ENCODE results near the gene SLC7A9.

The SLC7A9 gene

DNA sequence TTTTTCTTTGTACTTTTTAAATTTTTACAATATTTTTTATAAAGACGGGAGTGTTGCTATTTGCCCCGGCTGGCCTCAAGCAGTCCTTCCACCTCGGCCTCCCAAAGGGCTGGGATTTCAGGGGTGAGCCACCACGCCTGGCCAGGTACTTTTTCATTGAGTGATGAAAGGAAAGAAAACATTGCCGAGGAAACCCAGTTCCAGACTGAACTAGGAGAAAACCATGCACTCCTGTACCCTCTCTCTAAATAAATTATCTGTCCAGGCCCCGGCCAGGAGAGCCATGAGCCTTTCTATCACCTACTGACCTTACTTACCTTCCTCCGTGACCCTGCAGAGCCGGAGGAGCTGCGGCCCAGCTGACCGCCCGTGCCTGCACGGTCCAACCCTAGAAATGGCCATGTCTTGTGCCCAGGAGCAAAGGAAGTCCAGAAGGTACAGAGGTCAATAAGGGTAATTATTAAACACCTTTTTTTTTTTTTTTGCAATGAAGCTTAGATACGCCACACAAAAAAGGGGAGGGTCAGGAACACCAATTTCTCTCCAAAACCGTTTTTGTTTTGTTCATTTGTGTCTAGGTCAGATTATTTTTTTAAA is at the start of gene SLC7A9:
SLC7A9 (minus strand) TSS at position 399 of the 597 bp plus-strand sequence. CDS start 1,233 bp downstream, outside the sequence.
- Histone ChIP-seq H3K4me3 (ENCODE audit: low read length in 2 of 2) (no peak within 1 kb of the TSS), H3K9ac (ENCODE audit: low read length in 2 of 2) (no peak within 1 kb of the TSS), H3K27ac (ENCODE audit: low read length) (no peak within 1 kb of the TSS), H3K4me1 (ENCODE audit: control insufficient read depth, insufficient read depth, low read length) (no peaks in the 10 kb centered on the region), H3K27me3 (ENCODE audit: control insufficient read depth in 1 of 2, insufficient read depth in 2 of 2, low read length in 2 of 2) (no peaks in the 10 kb centered on the region), H3K36me3 (ENCODE audit: control insufficient read depth in 2 of 2, insufficient read depth in 2 of 2, low read length in 2 of 2) (no peaks in the 10 kb centered on the region), H3K9me3 (ENCODE audit: control insufficient read depth in 2 of 2, low read length in 2 of 2) (no peaks in the 10 kb centered on the region)

DNA sequence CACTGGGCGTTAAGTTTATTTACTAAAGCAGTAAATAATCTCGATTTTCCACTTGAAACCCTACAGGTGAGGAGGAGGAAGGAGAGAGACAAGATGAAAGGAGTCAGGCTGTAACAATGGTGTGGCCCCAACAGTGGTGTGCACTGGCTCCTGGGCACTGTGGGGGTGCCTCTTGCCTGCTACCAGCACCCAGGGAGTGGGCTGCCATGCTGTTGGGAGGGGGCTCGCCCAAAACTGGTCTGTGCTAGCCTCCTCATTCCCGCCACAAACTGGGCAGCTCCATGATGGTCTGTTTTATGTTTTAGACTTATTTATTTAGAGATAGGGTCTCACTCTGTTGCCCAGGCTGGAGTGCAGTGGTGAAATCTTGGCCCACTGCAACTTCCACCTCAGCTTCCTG is 49.8 kb upstream of the SLC7A9 start:
- H3K27ac ChIP-seq (ENCODE audit: low read length), result no peak overlapping the region
- no peak overlapping the region for H3K4me3 ChIP-seq (ENCODE audit: low read length in 2 of 2)
- H3K27me3 ChIP-seq (ENCODE audit: control insufficient read depth in 1 of 2, insufficient read depth in 2 of 2, low read length in 2 of 2), result no peaks in the 10 kb centered on the region
- no peaks in the 10 kb centered on the region for H3K4me1 ChIP-seq (ENCODE audit: control insufficient read depth, insufficient read depth, low read length)
- H3K36me3 ChIP-seq (ENCODE audit: control insufficient read depth in 2 of 2, insufficient read depth in 2 of 2, low read length in 2 of 2), result peaks cover 11 to 26% of the 10 kb centered on the region in 2 donors
- H3K9ac ChIP-seq (ENCODE audit: low read length in 2 of 2), result no peak overlapping the region
- no peaks in the 10 kb centered on the region for H3K9me3 ChIP-seq (ENCODE audit: control insufficient read depth in 2 of 2, low read length in 2 of 2)

DNA sequence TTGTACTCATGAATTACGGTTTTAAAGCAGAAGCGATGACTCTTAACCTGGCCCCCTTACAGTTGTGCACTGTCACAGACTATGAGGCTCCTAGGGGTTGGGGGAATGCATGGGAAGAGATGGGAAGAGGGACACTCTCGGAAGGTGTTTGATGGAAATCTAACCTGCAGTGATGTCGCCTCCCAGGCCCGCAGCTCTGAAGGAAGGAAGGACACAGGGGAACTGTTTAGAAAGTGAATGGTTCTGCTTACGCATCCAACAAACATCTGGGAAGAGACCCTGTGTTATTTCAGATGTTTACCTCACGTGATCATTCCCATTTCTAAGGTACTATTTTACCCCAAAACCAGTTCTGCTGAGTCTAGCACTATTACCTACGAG is 48.0 kb upstream of the SLC7A9 start:
- Histone ChIP-seq H3K36me3 (ENCODE audit: control insufficient read depth in 2 of 2, insufficient read depth in 2 of 2, low read length in 2 of 2) (peaks cover 11 to 26% of the 10 kb centered on the region in 2 donors), H3K4me1 (ENCODE audit: control insufficient read depth, insufficient read depth, low read length) (no peaks in the 10 kb centered on the region), H3K9ac (ENCODE audit: low read length in 2 of 2) (no peak overlapping the region), H3K27ac (ENCODE audit: low read length) (no peak overlapping the region), H3K9me3 (ENCODE audit: control insufficient read depth in 2 of 2, low read length in 2 of 2) (no peaks in the 10 kb centered on the region), H3K27me3 (ENCODE audit: control insufficient read depth in 1 of 2, insufficient read depth in 2 of 2, low read length in 2 of 2) (no peaks in the 10 kb centered on the region), H3K4me3 (ENCODE audit: low read length in 2 of 2) (no peak overlapping the region)

DNA sequence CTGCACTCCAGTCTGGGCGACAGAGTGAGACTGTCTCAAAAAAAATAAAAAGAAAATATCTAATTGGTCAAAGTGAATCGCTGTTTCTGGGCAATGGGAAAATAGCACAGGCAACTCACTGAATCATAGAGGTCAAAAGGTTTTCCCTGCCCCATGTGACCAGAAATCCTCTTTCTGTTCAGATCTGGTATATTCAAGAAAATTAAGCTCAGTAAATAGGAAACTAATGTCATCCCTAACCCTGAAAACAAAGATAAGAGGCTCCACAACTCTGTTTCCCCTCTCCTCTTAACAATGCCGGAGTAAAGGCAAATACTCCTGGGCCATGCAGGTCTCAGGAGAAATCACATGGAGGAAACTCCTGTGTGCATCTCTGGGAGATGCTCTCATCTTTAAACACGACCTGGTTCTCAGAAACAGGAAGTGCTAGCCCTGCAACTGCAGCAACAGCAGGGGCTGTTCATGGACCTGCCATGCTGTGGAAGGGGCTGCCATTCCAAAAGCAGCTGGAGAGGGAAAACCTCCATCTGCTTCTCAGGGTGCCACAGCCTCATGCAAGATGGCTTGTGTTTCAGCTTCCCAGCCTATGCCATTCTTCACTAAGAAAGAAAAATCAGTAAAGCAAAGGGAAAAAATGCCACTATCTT is 47.5 kb upstream of the SLC7A9 start:
- Histone ChIP-seq H3K36me3 (ENCODE audit: control insufficient read depth in 2 of 2, insufficient read depth in 2 of 2, low read length in 2 of 2) (peaks cover 11 to 26% of the 10 kb centered on the region in 2 donors), H3K9me3 (ENCODE audit: control insufficient read depth in 2 of 2, low read length in 2 of 2) (no peaks in the 10 kb centered on the region), H3K4me3 (ENCODE audit: low read length in 2 of 2) (no peak overlapping the region), H3K9ac (ENCODE audit: low read length in 2 of 2) (no peak overlapping the region), H3K27me3 (ENCODE audit: control insufficient read depth in 1 of 2, insufficient read depth in 2 of 2, low read length in 2 of 2) (no peaks in the 10 kb centered on the region), H3K4me1 (ENCODE audit: control insufficient read depth, insufficient read depth, low read length) (no peaks in the 10 kb centered on the region), H3K27ac (ENCODE audit: low read length) (no peak overlapping the region)

DNA sequence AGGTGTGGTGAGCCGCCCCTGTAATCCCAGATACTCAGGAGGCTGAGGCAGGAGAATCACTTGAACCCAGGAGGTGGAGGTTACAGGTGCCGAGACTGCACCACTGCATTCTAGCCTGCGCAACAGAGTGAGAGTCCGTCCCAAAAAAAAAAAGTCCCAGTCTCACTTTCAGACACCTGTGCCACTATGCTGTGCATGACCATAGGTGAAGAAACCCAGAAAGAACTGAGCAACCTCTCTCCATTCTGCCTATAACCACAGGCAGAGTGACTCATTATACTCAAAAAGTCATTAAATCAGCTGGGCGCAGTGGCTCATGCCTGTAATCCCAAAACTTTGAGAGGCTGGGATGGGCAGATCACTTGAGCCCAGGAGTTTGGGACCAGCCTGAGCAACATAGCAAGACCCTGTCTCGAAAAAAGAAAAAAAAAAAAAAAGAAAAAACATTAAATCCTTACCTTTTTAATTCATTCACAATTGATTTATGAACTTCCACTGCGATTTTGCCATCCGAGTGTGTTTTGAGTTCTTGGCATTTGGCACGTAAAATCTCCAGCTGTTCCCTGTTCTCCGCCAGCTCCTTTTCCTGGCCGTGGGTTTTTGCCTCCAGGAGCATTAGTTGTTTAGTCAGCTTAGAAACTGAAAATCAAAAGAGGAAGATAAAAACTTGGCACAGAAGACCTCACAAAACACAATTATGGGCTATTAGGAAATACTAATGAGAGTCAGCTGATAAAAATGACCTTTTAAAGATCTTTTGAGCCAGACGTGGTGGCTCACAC is 45.5 kb upstream of the SLC7A9 start:
- H3K36me3 ChIP-seq (ENCODE audit: control insufficient read depth in 2 of 2, insufficient read depth in 2 of 2, low read length in 2 of 2), result peaks cover 15 to 29% of the 10 kb centered on the region in 2 donors
- no peaks in the 10 kb centered on the region for H3K4me1 ChIP-seq (ENCODE audit: control insufficient read depth, insufficient read depth, low read length)
- no peaks in the 10 kb centered on the region for H3K9me3 ChIP-seq (ENCODE audit: control insufficient read depth in 2 of 2, low read length in 2 of 2)
- H3K27ac ChIP-seq (ENCODE audit: low read length), result no peak overlapping the region
- H3K9ac ChIP-seq (ENCODE audit: low read length in 2 of 2), result no peak overlapping the region
- H3K27me3 ChIP-seq (ENCODE audit: control insufficient read depth in 1 of 2, insufficient read depth in 2 of 2, low read length in 2 of 2), result no peaks in the 10 kb centered on the region
- no peak overlapping the region for H3K4me3 ChIP-seq (ENCODE audit: low read length in 2 of 2)

DNA sequence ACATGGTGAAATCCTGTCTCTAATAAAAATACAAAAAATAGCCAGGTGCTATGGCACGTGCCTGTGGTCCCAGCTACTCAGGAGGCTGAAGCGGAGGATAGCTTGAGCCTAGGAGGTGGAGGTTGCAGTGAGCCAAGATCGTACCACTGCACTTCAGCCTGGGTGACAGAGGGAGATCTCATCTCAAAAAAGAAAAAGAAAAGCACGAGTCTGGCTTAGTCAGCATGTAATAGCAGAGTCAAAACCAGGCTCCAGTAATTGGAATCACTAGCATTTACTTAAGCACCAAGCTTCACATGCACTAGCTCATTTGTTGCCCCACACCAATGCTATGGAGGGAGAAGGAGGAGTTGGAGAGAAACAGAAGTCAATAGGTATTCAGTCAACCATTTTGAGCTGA is 41.9 kb upstream of the SLC7A9 start:
- no peaks in the 10 kb centered on the region for H3K4me1 ChIP-seq (ENCODE audit: control insufficient read depth, insufficient read depth, low read length)
- no peak overlapping the region for H3K9ac ChIP-seq (ENCODE audit: low read length in 2 of 2)
- H3K27ac ChIP-seq (ENCODE audit: low read length), result no peak overlapping the region
- no peaks in the 10 kb centered on the region for H3K27me3 ChIP-seq (ENCODE audit: control insufficient read depth in 1 of 2, insufficient read depth in 2 of 2, low read length in 2 of 2)
- H3K9me3 ChIP-seq (ENCODE audit: control insufficient read depth in 2 of 2, low read length in 2 of 2), result no peaks in the 10 kb centered on the region
- peaks cover 20 to 35% of the 10 kb centered on the region in 2 donors for H3K36me3 ChIP-seq (ENCODE audit: control insufficient read depth in 2 of 2, insufficient read depth in 2 of 2, low read length in 2 of 2)
- H3K4me3 ChIP-seq (ENCODE audit: low read length in 2 of 2), result no peak overlapping the region

DNA sequence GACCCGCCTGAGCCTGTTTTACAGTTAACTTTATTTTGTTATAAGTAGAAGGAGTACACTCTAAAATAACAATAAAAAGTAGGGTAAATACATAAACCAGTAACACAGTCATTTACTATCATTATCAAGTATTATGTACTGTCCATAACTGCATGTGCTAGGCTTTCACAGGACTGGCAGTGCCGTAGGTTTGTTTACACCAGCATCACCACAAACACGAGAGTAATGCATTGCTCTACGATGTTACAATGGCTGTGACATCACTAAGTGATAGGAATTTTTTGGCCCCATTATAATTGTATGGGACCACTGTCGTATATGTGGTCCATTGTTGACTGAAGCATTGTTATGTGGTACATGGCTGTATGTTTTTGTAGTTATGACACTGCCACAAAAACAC is 41.3 kb upstream of the SLC7A9 start:
- Histone ChIP-seq H3K27me3 (ENCODE audit: control insufficient read depth in 1 of 2, insufficient read depth in 2 of 2, low read length in 2 of 2) (no peaks in the 10 kb centered on the region), H3K36me3 (ENCODE audit: control insufficient read depth in 2 of 2, insufficient read depth in 2 of 2, low read length in 2 of 2) (peaks cover 20 to 33% of the 10 kb centered on the region in 2 donors)

DNA sequence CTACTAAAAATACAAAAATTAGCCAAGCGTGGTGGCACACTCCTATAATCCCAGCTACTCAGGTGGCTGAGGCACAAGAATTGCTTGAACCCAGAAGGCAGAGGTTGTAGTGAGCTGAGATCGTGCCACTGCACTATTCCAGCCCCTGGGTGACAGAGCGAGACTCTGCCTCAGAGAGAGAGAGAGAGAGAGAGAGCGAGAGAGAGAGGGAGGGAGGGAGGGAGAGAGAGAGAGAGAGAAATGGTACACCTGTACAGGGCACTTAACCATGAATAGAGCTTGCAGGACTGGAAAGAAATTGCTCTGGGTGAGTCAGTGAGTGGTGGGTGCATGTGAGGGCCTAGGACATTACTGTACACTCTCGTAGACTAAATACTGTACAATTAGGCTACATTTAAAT is 40.5 kb upstream of the SLC7A9 start:
- Histone ChIP-seq H3K27me3 (ENCODE audit: control insufficient read depth in 1 of 2, insufficient read depth in 2 of 2, low read length in 2 of 2) (no peaks in the 10 kb centered on the region), H3K4me3 (ENCODE audit: low read length in 2 of 2) (no peak overlapping the region), H3K36me3 (ENCODE audit: control insufficient read depth in 2 of 2, insufficient read depth in 2 of 2, low read length in 2 of 2) (peaks cover 23 to 35% of the 10 kb centered on the region in 2 donors), H3K9ac (ENCODE audit: low read length in 2 of 2) (no peak overlapping the region), H3K4me1 (ENCODE audit: control insufficient read depth, insufficient read depth, low read length) (no peaks in the 10 kb centered on the region), H3K9me3 (ENCODE audit: control insufficient read depth in 2 of 2, low read length in 2 of 2) (peaks cover 4 to 6% of the 10 kb centered on the region in 2 donors), H3K27ac (ENCODE audit: low read length) (no peak overlapping the region)

More for the DNA sequence above, 41.3 kb upstream of the SLC7A9 start:
- Histone ChIP-seq H3K4me1 (ENCODE audit: control insufficient read depth, insufficient read depth, low read length) (no peaks in the 10 kb centered on the region), H3K27ac (ENCODE audit: low read length) (no peak overlapping the region), H3K9ac (ENCODE audit: low read length in 2 of 2) (no peak overlapping the region), H3K4me3 (ENCODE audit: low read length in 2 of 2) (no peak overlapping the region), H3K9me3 (ENCODE audit: control insufficient read depth in 2 of 2, low read length in 2 of 2) (peaks cover under 1 to 1% of the 10 kb centered on the region in 2 donors)

DNA sequence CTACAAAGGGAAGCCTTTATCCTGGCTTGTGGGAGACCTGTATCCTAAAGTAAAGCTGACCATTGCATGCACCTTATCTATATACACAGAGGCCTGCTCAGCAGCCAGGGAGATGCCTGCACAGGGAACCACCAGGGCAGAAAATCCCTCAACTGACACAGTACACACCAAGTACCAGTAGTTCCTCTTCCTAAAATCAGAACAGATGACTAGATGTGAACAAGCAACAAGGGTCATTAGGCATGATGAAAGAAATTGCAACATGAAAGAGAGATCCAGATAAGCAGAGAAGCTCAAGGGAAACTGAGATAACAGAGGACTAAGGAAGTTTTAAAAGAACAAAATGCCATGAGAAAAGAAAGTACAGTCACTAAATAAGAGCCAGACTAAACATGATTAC is 39.7 kb upstream of the SLC7A9 start:
- H3K9ac ChIP-seq (ENCODE audit: low read length in 2 of 2), result no peak overlapping the region
- no peaks in the 10 kb centered on the region for H3K4me1 ChIP-seq (ENCODE audit: control insufficient read depth, insufficient read depth, low read length)
- peaks cover 23 to 30% of the 10 kb centered on the region in 2 donors for H3K36me3 ChIP-seq (ENCODE audit: control insufficient read depth in 2 of 2, insufficient read depth in 2 of 2, low read length in 2 of 2)
- no peaks in the 10 kb centered on the region for H3K27me3 ChIP-seq (ENCODE audit: control insufficient read depth in 1 of 2, insufficient read depth in 2 of 2, low read length in 2 of 2)
- H3K4me3 ChIP-seq (ENCODE audit: low read length in 2 of 2), result no peak overlapping the region
- no peak overlapping the region for H3K27ac ChIP-seq (ENCODE audit: low read length)
- peaks cover 6% of the 10 kb centered on the region in 2 donors for H3K9me3 ChIP-seq (ENCODE audit: control insufficient read depth in 2 of 2, low read length in 2 of 2)

DNA sequence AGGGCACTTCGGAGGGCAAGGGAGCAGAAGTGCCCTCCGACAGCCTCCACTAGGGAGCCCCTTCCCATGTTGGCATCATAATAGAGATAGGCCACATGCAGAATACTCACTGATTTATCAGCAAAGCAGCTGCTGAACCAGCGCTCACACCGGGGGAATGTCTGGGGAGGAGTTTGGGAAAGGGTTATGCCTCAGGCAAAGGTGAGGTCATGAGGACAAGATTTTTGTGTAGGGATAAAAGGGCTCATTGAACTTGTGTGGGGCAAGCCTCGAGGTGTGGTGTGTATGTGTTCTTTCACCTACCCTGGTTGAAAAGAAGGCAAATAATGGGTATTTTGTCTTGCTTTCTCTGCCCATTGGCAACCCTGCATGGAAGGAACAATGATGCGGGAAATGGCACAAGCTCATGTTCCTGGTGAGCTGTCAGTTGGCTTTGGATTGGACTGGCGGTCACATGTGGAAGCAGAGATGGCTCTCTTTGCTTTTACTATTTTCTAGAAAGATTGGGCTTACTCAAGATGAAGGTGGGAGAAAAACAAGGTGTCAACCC is 39.1 kb upstream of the SLC7A9 start:
- Histone ChIP-seq H3K27ac (ENCODE audit: low read length) (no peak overlapping the region), H3K4me1 (ENCODE audit: control insufficient read depth, insufficient read depth, low read length) (no peaks in the 10 kb centered on the region), H3K9me3 (ENCODE audit: control insufficient read depth in 2 of 2, low read length in 2 of 2) (peaks cover 6% of the 10 kb centered on the region in 2 donors), H3K27me3 (ENCODE audit: control insufficient read depth in 1 of 2, insufficient read depth in 2 of 2, low read length in 2 of 2) (no peaks in the 10 kb centered on the region), H3K9ac (ENCODE audit: low read length in 2 of 2) (no peak overlapping the region), H3K36me3 (ENCODE audit: control insufficient read depth in 2 of 2, insufficient read depth in 2 of 2, low read length in 2 of 2) (peaks cover 23 to 26% of the 10 kb centered on the region in 2 donors), H3K4me3 (ENCODE audit: low read length in 2 of 2) (no peak overlapping the region)
